Cardiac muscle cell (in vitro differentiated cells and primary cell): ENCODE measurements around the gene NKD2. TPM values are rescaled to one million over a fixed set of nuclear protein-coding genes. Genes with fewer than 3 reads are reported as not detected.

Experiments used
- DNase-seq, 2 donors: peaks; one replicate each; pipeline versions ENCODE4 v3.0.0 to v3.0.0-alpha.2; 2010 to 2017; ENCODE audit warnings: low read depth in 1 of 2, low spot score in 1 of 2
- H3K27ac ChIP-seq: fragments of 200-600 bp; sonication (generic); 2 replicates; pipeline ENCODE4 v1.5.1; 2016
- H3K27me3 ChIP-seq: fragments of 200-600 bp; sonication (generic); 2 replicates; pipeline ENCODE4 v1.6.0; 2016; ENCODE audit warnings: control low read depth
- H3K36me3 ChIP-seq: fragments of 200-600 bp; sonication (generic); 2 replicates; pipeline ENCODE4 v1.5.1; 2016; ENCODE audit warnings: control low read depth
- H3K4me1 ChIP-seq: fragments of 200-600 bp; sonication (generic); 2 replicates; pipeline ENCODE4 v1.8.1; 2017; ENCODE audit warnings: low read depth, mild to moderate bottlenecking, mixed run types
- H3K4me3 ChIP-seq: fragments of 200-600 bp; sonication (generic); 2 replicates; pipeline ENCODE4 v1.5.1; 2016; ENCODE audit warnings: mild to moderate bottlenecking
- H3K9me3 ChIP-seq: fragments of 200-600 bp; sonication (generic); 2 replicates; pipeline ENCODE4 v1.5.1; 2017; ENCODE audit warnings: low read depth, mild to moderate bottlenecking, control low read depth
- polyA plus RNA-seq: library from polyadenylated mRNA; unstranded; fragments of >200 nt; fragmentation: Nextera tagmentation; extraction: Ambion mirVana; gene quantifications from 2 replicates; pipeline ENCODE4 v1.2.1, GENCODE V29; 2016
- total RNA-seq: library from RNA; depleted of rRNA; stranded (reverse); fragments of >200 nt; gene quantifications from 2 replicates; pipeline ENCODE4 v1.2.3, GENCODE V29; 2016
- TF ChIP-seq, protein P1 (sequence below): IDR thresholded peaks from 2 replicates; pipeline ENCODE4 v1.5.1; 2012; ENCODE audit warnings: low read depth, mild to moderate bottlenecking, low read length

Gene NKD2
- total and polyA plus RNA-seq, 2 experiments from 2014 or later = 3.4 to 3.9 TPM

GRCh38 chr5:1069720-1070088 is 61.1 kb downstream of the NKD2 start:
- DNase-seq = no peak
- TF ChIP-seq, protein P1, sequence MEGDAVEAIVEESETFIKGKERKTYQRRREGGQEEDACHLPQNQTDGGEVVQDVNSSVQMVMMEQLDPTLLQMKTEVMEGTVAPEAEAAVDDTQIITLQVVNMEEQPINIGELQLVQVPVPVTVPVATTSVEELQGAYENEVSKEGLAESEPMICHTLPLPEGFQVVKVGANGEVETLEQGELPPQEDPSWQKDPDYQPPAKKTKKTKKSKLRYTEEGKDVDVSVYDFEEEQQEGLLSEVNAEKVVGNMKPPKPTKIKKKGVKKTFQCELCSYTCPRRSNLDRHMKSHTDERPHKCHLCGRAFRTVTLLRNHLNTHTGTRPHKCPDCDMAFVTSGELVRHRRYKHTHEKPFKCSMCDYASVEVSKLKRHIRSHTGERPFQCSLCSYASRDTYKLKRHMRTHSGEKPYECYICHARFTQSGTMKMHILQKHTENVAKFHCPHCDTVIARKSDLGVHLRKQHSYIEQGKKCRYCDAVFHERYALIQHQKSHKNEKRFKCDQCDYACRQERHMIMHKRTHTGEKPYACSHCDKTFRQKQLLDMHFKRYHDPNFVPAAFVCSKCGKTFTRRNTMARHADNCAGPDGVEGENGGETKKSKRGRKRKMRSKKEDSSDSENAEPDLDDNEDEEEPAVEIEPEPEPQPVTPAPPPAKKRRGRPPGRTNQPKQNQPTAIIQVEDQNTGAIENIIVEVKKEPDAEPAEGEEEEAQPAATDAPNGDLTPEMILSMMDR = no peak
- H3K36me3 ChIP-seq = peaks cover 4% of the 10 kb centered on the region
- no peak overlapping the region for H3K27ac ChIP-seq
- no peaks in the 10 kb centered on the region for H3K27me3 ChIP-seq
- no peak overlapping the region for H3K4me3 ChIP-seq
- no peaks in the 10 kb centered on the region for H3K9me3 ChIP-seq
- no peaks in the 10 kb centered on the region for H3K4me1 ChIP-seq

DNA sequence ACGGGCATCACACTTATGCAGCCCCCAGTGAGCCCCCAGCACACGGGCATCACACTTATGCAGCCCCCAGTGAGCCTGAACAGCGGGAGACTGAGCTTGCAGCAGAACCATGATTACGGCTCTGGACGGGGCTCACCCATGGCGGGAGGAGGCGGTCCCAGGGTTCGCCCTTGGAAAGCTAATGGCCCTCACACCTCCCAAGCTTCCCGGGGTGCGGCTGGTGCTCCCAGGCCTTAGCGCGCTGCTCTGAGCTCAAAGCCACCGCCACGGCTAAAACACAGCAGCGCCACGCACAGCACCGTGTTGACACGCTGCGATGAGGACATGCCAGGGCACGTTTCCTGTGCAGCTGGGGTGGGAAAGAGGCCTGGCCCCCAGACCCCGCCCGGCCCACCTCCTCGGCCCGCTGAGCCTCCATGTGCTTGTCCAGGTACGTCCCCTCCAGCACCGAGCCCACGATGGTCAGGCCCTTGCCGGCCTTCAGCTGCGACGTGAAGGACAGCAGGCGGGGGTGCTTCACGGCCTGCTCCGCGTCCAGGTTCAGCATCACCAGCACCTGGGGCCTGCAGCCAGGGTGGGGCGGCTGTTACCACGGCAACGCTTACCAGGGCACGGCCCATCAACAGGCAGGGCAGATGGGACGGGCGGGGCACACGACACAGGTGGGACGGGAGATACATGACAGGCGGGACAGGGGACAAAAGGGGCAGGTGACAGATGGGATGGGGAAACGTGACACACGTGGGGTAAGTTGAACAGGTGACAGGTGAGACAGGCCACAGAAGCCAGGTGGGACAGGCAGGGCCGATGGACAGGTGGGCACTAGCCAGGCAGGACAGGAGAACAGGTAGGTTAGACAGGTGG is 64.9 kb downstream of the NKD2 start:
- no peak overlapping the region for H3K4me3 ChIP-seq
- no peak for DNase-seq
- H3K9me3 ChIP-seq = no peaks in the 10 kb centered on the region
- TF ChIP-seq, protein P1 = no peak
- H3K4me1 ChIP-seq = no peaks in the 10 kb centered on the region
- H3K36me3 ChIP-seq = peaks cover 6% of the 10 kb centered on the region
- H3K27ac ChIP-seq = no peak overlapping the region
- no peaks in the 10 kb centered on the region for H3K27me3 ChIP-seq

DNA sequence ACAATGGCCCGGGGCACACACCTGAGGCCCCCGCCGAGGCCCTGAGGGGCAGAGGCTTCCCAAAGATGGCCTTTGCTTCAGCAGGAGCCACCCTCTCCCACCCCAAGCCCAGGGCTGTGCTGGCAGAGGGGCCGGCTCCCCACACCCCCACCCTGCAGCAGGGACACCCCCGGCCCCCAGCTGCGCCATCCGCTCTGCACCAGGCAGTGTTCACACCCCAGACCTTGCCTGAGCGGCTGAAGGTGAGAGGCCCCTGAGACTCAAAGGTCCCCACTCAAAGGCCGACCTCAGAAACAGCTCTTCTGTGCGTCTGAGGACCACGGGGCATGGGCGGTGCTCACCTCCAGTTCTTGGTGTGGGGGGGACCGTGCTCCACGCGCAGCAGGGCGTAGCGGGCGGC is 65.6 kb downstream of the NKD2 start:
- no peaks in the 10 kb centered on the region for H3K4me1 ChIP-seq
- no peak overlapping the region for H3K4me3 ChIP-seq
- DNase-seq = no peak
- H3K27me3 ChIP-seq = no peaks in the 10 kb centered on the region
- TF ChIP-seq, protein P1 = no peak
- H3K9me3 ChIP-seq = no peaks in the 10 kb centered on the region
- H3K36me3 ChIP-seq = peaks cover 6% of the 10 kb centered on the region
- no peak overlapping the region for H3K27ac ChIP-seq

DNA sequence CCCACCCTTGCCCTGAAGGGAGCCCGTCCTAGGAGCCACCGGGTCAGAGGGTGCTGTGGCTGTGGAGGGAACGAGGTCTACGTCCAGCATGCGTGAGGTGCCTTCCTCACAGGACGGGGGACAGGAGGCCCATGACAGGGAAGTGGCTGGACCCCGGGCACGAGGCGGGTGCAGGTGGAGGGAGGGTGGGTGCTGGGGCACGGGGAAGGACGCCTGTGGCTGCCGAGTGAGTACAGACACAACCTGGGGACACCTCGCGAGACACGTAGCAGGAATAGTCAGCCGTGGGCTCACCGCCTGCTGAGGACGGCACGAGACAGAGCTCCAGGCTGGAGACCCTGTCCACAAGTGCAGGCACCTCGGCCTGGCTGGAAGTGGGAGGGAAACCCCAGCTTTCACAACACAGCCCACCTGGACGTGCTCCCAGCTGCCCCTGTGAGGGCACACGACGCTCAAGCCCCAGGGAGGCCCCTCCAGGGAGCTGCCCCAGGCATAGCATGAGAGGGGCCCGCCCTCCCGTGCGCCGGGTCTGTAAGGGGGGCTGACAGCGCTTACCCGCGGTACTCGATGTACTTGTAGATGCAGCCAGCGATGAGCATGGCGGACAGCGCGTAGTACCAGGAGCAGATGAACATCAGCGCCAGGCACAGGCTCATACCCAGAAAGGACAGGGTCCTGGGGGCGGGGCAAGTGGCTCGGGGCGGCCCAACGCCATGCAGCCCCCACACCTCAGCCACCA is 66.4 kb downstream of the NKD2 start:
- no peak overlapping the region for H3K27ac ChIP-seq
- no peak for DNase-seq
- H3K9me3 ChIP-seq = no peaks in the 10 kb centered on the region
- H3K4me1 ChIP-seq = no peaks in the 10 kb centered on the region
- no peaks in the 10 kb centered on the region for H3K27me3 ChIP-seq
- H3K4me3 ChIP-seq = no peak overlapping the region
- peaks cover 6% of the 10 kb centered on the region for H3K36me3 ChIP-seq
- TF ChIP-seq, protein P1 = no peak

GRCh38 chr5:1075555-1075881 is 66.9 kb downstream of the NKD2 start:
- no peak for DNase-seq

More at GRCh38 chr5:1075555-1075881, 66.9 kb downstream of the NKD2 start:
- TF ChIP-seq, protein P1 = no peak
- Histone ChIP-seq H3K27ac (no peak overlapping the region), H3K27me3 (no peaks in the 10 kb centered on the region), H3K4me1 (no peaks in the 10 kb centered on the region), H3K4me3 (no peak overlapping the region), H3K36me3 (peaks cover 6% of the 10 kb centered on the region), H3K9me3 (no peaks in the 10 kb centered on the region)
